ENCODE results near the gene DNAH2. TPM values are rescaled to one million over a fixed set of nuclear protein-coding genes. Genes with fewer than 3 reads are reported as not detected.

Gene DNAH2
- total RNA-seq, 1 experiment from 2014 or later, result 0.17 TPM

GRCh38 chr17:7875804-7876370, 158.3 kb downstream of the DNAH2 start:
- Mint-ChIP-seq H3K4me3 (no peak overlapping the region), H3K36me3 (no peaks in the 10 kb centered on the region), H3K4me1 (no peaks in the 10 kb centered on the region), H3K9me3 (no peaks in the 10 kb centered on the region), H3K27ac (no peak overlapping the region), H3K27me3 (ENCODE audit: low read depth) (no peaks in the 10 kb centered on the region)
- ChIA-PET CTCF (interaction anchor here (0.9 to 1.5 kb wide), 3 partner anchors 14 to 197 kb away, joined by 3 read pairs; no protein-coding TSS in a partner anchor), POLR2A (no interaction called here)
- no peak for TF ChIP-seq USF2 (CRISPR knock-in tag; IDR thresholded peaks at IDR 0.05)
- no peak for TF ChIP-seq HMGXB4 (CRISPR knock-in tag; IDR thresholded peaks at IDR 0.05)
- no peak for TF ChIP-seq ZBTB43 (CRISPR knock-in tag; IDR thresholded peaks at IDR 0.05)
- TF ChIP-seq TCF7 (CRISPR knock-in tag; IDR thresholded peaks at IDR 0.05; ENCODE audit: low read depth), result no peak
- no peak for TF ChIP-seq SMAD4 (CRISPR knock-in tag; IDR thresholded peaks at IDR 0.05)
- no peak for TF ChIP-seq FOXJ3 (CRISPR knock-in tag; IDR thresholded peaks at IDR 0.05; ENCODE audit: borderline replicate concordance)
- no peak for TF ChIP-seq OVOL2 (CRISPR knock-in tag; IDR thresholded peaks at IDR 0.05; ENCODE audit: borderline replicate concordance)
- ATAC-seq (no peak), DNase-seq (ENCODE audit: low spot score) (no peak)

- DNase-seq (ENCODE audit: low spot score), result no peak
- CTCF ChIA-PET, result no interaction called here
These were observed 160.7 kb downstream of the DNAH2 start for GRCh38 chr17:7878234-7878633.

More at GRCh38 chr17:7878234-7878633, 160.7 kb downstream of the DNAH2 start:
- Mint-ChIP-seq H3K9me3 (no peaks in the 10 kb centered on the region), H3K4me3 (no peak overlapping the region), H3K4me1 (no peaks in the 10 kb centered on the region), H3K27ac (no peak overlapping the region), H3K27me3 (ENCODE audit: low read depth) (no peaks in the 10 kb centered on the region), H3K36me3 (no peaks in the 10 kb centered on the region)
- TF ChIP-seq ESRRA (CRISPR knock-in tag; IDR thresholded peaks at IDR 0.05; ENCODE audit: borderline replicate concordance), result no peak
- no peak for TF ChIP-seq MYBL2 (CRISPR knock-in tag; IDR thresholded peaks at IDR 0.05)
- no peak for TF ChIP-seq ZNF423 (CRISPR knock-in tag; IDR thresholded peaks at IDR 0.05)
- no peak for TF ChIP-seq ZNF121 (CRISPR knock-in tag; IDR thresholded peaks at IDR 0.05)
- no peak for TF ChIP-seq ZNF512 (CRISPR knock-in tag; IDR thresholded peaks at IDR 0.05; ENCODE audit: borderline replicate concordance)
- TF ChIP-seq ELF4 (CRISPR knock-in tag; IDR thresholded peaks at IDR 0.05; ENCODE audit: low read depth), result no peak
- no peak for TF ChIP-seq NFE2L1 (CRISPR knock-in tag; IDR thresholded peaks at IDR 0.05)
- TF ChIP-seq NR3C1 (CRISPR knock-in tag; conservative IDR thresholded peaks at IDR 0.05; ENCODE audit: low read depth), result no peak
- TF ChIP-seq AR (CRISPR knock-in tag; IDR thresholded peaks at IDR 0.05), result no peak
- TF ChIP-seq SP1 (CRISPR knock-in tag; conservative IDR thresholded peaks at IDR 0.05), result no peak
- no peak for TF ChIP-seq E2F1 (CRISPR knock-in tag; IDR thresholded peaks at IDR 0.05)
- TF ChIP-seq PREB (CRISPR knock-in tag; IDR thresholded peaks at IDR 0.05; ENCODE audit: borderline replicate concordance), result no peak
- no peak for TF ChIP-seq ATF2 (CRISPR knock-in tag; IDR thresholded peaks at IDR 0.05; ENCODE audit: borderline replicate concordance, low read depth)
- TF ChIP-seq MLX (CRISPR knock-in tag; IDR thresholded peaks at IDR 0.05), result no peak
- ATAC-seq, result no peak
- POLR2A ChIA-PET, result no interaction called here
